ENCODE measurements around the gene USP31.

DNA sequence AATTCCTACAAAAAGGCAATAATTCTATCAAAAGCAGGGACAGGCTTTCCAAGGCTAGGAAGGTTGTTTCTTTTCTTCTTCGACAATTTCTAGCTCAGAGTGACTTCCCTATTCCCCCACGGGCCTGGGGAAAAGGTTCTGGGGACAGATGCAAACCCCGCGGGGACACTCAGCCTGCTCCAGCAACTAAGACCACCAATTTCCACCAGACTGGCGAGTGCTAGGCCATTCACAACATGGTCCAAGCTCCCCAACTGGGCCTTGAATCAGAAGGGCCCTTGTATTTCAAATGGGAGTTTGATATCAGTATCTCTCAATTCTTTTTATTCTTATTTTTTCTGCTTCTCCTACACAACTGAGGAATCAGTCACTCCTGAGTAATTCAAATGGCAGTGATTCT lies 86.7 kb downstream of the USP31 start:
- TF ChIP-seq, protein P1, sequence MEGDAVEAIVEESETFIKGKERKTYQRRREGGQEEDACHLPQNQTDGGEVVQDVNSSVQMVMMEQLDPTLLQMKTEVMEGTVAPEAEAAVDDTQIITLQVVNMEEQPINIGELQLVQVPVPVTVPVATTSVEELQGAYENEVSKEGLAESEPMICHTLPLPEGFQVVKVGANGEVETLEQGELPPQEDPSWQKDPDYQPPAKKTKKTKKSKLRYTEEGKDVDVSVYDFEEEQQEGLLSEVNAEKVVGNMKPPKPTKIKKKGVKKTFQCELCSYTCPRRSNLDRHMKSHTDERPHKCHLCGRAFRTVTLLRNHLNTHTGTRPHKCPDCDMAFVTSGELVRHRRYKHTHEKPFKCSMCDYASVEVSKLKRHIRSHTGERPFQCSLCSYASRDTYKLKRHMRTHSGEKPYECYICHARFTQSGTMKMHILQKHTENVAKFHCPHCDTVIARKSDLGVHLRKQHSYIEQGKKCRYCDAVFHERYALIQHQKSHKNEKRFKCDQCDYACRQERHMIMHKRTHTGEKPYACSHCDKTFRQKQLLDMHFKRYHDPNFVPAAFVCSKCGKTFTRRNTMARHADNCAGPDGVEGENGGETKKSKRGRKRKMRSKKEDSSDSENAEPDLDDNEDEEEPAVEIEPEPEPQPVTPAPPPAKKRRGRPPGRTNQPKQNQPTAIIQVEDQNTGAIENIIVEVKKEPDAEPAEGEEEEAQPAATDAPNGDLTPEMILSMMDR (IDR thresholded peaks at IDR 0.05): no peak
- no peak for TF ChIP-seq POLR2AphosphoS5 (IDR thresholded peaks at IDR 0.05)
